Measurements from ENCODE around the gene IGFL4.
"Not testable (repeated sequence)": the region's sequence is repeated elsewhere in the genome, so short reads cannot be mapped to it uniquely, and the experiment has no call there.

The IGFL4 gene

DNA sequence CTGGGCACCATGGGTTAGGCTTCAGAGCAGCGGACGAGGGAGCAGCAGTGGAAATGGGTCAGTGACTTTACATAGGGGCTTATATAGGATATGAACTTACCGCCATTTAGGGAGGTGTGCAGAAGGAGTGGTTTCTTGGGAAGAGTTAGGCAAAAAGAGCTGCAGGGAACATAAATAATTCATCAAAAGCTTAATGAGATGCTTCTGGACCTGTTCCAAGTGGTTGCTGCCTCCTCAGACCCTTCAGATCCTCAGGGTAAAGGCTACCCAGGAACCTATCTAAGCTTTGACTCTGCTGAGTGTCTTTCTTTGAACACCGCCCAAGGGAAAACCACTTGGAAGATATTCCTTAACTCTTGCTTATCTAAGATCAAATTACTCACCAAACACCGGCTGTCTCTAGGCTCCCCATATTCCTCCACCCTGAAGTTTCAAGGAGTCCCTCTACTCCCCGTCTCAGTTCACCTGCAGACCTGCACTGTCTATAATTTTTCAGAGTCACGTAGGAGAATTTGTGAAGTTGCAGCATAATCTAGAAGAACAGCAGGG lies at the start of gene IGFL4:
Gene IGFL4 (minus strand): TSS at position 51 of the 549 bp plus-strand sequence. CDS start 40 bp downstream, at position 11.
- FAIRE-seq, result no peak

DNA sequence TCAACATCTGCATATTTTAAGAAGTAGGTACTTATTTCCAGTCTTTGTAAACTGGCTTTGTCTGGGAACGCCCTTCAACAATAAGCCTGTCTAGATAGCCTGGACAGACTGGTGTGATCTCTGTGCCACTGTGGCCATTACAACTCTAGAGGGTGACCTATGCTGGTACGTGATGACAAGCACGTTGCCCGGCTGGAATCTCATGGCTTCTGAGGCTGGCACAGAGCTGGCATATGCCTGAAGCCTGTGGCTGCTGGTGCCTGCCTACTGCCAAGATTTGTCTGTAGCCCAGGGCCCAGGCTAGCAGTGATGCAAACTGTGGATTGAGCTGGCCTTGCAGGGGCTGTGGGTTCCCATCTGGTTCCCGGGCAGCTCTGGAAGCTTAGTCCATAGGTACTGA lies 49.6 kb upstream of the IGFL4 start:
- no peak for FAIRE-seq

DNA sequence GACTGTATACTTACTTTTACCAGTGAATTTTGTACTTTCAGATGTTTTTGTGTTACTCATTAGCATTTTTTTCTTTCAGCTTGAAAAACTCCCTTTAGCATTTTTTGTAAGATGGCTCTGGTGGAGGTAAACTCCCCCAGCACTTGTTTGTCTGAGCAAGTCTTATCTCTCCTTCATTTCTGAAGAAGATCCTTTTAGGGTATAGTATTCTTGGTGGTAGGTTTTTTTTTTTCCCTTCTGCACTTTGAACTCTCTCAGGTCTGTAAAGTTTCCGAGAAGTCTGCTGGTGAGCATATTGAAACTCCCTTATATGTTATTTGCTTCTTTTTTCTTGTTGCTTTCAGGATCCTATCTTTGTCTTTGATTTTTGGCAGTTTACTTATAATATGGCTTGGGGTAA lies 48.6 kb upstream of the IGFL4 start:
- FAIRE-seq, result no peak

DNA sequence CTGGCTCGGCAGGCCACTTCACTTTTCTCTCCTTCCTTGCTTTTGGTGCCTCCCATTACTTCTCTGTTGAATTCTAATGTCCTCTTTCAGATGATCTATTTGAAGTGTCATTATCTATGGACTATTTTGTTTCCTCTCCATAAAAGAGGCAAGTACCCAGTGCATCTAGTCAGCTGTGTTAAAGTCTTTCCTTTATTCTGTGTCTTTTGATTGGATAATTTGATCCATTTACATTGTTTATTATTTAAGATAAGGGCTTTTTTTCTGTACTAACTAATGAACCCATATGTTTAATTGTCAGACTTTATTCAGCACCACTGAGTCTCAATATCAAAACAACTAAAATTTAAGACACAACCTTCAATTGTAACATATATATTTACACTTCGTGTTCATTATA lies 47.3 kb upstream of the IGFL4 start:
- FAIRE-seq, result no peak

DNA sequence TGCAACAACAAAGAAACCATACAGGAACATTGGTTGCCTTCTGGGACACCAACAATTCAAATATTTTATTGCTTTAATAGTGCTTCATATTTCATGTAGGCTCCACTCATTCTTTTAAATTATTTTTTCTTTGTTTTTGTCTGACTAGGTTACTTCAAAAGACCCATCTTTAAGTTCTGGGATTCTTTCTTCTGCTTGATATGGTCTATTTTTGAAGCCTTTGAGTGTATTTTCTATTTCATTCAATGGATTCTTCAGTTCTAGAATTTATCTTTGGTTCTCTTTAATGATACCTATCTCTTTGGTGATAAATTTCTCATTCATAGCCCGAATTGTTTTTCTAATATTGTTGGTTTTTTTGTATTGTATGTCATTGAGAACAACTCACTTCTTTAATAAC lies 45.1 kb upstream of the IGFL4 start:
- FAIRE-seq, result no peak

DNA sequence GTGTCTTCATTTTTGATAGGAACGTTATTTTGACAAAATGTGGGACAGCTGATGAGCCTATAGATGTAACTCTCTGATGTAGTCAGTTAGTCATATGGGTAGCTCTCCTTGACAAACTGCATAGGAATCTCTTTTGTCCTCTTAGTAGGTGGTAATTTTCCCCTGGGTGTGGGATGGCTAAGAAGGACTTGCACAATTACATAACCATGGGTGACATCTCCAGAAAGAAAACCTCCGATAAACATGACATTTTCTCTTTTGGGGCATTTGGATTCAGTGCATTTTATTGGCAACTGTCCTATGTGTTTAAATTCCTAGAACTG lies 41.9 kb upstream of the IGFL4 start:
- no peak for FAIRE-seq

DNA sequence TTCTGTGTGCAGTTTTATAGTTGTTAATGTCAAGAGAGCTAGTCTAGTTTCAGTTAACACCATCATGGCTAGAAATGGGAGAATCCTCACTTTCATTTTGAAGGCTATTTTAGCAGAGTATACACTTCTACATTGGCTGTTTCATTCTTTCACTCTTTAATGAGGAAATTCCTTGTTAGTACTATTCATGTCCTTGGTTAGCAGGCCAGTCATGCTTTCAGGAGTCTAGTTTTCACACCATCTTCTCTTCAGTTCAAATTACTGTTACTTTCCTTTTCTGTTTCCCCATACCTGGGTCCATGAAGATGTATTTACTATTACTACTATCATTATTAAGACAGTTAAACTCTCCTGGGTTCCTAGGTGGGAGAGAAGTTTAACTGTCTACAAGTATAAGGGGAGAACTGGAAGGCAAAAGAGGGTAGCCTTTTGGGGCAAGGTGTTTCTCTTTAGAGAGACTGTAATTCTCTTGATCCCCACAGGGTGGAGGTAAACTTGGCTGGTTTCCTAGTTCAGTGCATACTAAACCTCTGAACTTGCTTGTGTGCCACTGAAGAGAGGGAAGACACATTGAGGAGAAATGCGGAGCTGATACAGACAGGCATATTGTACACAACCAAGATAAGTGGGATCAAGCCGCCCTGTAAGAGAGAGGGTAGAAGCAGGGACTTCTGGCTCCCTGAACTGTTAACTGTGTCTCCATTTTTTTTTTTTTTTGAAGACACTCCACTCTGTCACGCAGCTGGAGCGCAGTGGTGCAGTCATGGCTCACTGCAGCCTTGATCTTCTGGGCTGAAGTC lies 41.3 kb upstream of the IGFL4 start:
- FAIRE-seq, result peak; percentile 85

DNA sequence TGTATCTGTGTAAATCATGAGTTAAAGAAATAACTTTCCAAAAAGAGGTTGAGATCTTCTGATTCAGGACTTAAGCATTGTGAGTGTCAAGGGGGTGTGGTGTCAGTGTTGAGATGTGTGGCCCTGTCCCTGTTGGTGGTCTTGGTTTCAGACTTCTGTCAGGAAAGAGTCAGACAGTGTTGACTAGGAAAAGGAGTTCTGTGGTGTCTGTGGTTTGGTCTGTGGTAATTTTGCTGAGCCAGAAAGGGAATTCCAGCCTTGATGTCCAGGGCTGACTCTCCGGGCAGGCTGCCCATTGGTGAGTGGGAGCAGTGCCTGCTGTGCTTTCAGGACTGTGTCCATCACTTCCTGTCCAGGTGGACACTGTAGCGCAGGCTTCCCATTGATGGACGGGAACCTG lies 39.8 kb upstream of the IGFL4 start:
- no peak for FAIRE-seq

DNA sequence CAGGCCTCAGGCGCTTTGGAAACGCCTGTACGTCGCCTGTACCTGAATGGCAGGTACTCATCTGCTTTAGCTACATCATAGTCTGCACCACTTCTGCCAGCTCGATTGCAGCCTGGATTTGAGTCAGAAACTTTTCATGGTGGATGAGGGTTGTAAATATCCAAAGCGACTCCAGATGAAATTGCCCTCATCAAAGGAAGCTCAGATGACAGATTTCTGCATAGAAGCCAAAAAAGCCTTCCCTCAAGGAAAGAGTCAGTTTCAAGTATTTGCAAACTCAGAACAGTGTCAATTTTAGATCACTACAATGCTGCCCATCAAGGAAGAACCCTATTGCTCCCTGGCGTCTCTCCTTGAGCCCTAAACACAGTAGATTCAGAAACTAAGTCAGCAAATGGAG lies 38.8 kb upstream of the IGFL4 start:
- FAIRE-seq, result no peak

DNA sequence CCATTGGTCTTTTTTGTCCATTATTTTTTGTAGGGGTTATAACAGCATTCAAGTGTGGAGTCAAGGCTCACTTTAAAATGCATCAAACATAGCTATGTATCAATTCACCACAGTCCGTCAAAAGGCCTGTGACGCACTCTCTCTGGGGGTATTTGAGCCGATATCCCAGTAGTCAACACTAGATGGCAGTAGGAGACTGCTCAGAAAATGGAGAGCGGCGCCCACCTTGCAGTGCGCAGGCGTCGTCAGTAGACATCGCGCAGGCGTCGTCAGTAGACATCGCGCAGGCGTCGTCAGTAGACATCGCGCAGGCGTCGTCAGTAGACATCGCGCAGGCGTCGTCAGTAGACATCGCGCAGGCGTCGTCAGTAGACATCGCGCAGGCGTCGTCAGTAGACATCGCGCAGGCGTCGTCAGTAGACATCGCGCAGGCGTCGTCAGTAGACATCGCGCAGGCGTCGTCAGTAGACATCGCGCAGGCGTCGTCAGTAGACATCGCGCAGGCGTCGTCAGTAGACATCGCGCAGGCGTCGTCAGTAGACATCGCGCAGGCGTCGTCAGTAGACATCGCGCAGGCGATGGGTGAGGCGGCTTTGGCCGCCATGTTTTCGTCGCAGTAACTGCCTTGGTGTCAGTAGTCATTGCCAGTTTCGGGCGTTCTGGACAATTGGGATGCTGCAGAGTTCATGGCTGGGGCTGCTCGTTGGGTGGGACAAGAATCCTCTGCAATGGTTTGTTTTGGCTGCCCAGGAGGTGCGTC lies 38.0 kb upstream of the IGFL4 start:
- not testable (repeated sequence) for FAIRE-seq

DNA sequence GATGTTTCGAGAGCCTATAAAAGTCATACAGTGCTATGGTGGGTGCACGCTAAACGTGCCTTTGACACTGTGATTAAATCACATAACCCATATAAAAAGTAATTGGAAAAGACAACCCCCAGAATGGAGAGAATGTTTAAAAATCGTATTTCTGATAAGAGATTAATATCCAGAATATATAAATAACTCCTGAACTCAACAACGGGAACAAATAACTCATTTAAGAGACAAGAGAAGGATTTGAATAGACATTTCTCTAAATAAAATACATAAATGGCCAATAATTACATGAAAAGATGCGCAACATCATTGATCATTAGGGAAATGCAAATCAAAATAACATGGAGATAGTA lies 37.0 kb upstream of the IGFL4 start:
- no peak for FAIRE-seq

DNA sequence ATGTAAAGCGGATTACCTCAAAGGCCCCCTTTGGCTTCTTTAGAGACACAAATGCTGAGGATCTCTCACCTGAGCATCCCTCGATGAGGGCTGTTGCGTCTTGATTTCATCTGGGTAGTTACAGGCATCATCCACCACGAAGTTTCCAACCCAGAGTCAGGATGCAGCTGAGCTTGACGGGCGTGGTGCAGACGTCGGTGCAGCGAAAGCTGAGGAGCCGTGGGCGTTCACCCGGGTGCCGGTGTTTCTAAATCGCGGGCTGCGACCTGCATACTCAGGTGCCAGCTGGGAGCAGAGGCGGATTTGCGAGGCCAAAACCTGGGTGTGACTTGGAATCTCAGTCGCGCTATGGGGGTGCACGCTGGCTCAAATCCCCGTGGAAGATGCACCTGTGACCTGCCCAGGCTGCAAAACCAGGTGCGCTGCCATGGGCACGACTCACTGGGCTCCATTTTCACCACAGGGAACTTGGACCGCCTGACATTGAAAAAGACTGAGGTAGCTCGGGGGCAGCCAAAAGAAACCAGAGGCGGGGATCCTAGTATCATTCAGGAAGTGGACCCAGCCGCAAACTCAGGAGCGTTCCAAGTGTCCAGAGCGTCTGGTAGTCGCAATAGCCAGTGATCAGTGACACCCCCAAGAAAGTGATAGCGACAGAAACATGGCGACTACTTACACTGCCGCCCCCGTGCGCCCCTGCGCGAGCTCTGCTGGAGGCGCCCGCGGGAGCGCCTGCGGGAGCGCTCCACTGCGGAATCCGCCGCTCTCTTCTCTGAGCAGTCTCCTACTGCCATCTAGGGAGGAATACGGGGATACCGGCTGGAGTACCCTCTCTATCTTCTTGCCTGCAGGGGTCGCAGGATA lies 36.4 kb upstream of the IGFL4 start:
- FAIRE-seq, result peak; percentile 84

DNA sequence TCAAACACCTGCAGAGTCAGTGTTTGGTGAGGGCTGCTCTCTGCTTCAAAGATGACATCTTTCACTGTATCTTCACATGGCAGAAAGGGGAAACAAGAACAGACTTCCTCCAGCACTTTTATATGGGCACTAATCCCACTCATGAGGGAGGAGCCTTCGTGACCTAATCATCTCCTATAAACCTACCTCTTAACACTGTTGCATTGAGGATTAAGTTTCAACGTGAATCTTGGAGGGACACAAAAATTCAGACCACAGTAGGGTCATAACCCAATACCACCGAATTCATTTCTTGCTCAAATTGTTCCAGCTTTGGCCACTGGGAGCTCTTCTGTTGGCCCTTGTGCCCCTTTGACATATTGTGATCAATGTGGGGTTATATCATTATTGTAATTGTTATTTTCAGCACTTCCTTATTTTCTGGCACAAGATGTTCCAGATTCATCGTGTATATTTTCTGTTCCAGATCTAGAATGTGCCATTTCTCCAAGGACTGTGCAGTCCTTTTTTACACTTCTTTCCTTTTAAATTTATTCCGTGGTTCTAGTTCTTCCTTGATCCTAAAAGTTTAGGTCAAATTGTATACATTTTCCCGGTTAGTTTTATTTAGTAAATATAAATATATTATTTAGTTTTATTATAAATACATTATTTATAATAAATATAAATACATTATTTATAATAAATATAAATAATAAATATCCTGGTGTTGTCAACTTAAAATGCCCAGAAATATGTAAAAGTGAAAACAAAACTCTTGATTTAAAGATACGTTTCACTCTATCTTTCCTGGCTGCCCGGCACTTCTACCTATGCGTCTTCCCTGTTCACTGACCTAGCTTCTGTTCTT lies 35.5 kb upstream of the IGFL4 start:
- peak; percentile 46 for FAIRE-seq

DNA sequence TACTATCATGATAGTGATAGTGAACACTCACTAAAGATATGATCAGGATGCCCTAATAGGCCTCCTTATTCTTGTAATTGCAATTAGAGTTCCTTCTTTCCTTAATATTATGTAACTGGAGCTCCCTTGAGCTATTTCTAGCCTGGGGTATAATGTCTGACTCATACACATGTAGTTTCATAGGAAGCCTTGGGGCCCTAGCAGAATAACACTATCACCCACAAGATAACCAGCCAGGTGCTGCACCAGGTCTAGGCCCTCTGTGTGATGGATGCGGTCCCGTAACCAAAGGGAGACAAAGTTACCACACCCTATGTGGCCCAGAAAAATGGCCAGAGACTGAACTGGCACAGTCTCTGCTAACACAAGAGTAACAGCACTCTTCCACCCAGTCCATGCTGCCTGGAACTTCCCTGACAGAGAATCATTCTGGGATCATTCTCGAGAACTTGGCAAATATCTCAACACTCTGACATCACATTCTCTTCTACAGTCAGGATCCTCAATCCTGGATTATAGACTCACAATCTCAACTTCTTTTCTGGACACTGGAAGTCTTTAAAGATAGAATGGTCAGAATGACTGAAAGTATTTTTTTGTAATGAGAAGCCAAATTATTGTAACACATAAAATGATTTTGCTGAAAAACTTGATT lies 32.6 kb upstream of the IGFL4 start:
- FAIRE-seq, result no peak

DNA sequence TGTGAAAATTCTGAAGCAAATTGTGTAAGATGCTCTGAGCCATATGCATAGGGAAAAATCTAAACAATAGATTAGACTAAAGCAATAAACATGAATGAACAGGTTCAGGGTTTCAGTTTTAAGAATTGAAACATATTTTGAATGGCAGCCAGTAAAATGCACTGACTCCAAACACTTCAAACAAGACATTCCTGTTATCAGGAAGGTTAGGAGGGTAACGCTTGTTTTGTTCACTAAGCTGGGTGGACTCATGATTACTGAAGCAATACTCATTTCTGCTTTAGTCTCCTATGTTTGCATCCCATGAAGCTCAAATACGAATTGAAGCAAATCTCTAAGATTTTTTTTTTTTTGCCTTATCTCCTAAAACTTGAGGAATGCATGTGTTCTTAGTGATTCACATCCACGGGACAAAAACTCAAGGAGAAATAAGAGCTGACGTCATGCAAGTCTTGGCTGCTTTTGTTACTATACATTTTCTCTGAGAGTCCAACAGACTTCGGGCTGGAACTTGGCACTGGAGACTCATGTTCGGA lies 29.1 kb upstream of the IGFL4 start:
- FAIRE-seq, result no peak

DNA sequence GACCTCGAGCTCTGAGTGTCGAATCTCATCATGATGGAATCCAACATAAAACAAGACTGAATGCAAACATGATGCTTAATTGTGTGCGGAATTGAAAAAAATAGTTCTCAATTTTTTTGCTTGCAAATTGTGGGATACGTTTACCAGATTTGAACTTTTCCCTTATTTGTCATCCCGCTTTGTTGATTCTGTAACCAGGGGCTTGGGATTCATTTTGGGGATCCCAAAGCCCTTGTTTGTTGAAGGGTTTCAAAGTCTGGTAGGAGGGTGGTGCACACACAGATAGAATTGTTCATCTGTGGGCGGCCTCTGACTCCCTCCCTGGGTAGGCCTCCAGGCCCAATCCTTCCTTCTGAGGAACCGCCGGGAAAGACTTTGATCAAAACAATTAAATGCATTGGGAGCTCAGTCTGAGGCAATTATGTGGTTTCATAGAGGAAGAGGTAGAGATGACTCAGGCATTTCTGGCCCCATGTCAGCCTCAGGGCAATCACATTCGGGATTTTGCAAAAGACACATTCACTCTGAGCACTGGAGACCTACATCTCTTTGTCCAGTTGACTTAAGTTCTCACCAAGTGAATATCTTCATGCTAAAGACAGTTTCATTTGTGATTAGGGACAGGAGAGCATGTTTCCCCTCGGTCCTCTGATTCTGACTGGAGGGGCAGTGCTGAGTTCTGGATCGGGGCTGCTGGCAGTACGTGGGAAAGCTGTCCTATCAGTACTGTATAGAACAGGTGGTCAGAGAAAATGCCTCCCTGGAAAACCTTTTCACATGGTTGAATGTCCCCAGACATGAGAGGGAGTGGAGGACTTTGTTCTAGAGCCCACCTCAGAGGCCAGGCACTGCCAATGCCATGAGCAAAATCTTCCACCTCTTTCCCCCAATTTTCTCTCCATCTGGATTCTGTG lies 27.8 kb upstream of the IGFL4 start:
- no peak for FAIRE-seq

DNA sequence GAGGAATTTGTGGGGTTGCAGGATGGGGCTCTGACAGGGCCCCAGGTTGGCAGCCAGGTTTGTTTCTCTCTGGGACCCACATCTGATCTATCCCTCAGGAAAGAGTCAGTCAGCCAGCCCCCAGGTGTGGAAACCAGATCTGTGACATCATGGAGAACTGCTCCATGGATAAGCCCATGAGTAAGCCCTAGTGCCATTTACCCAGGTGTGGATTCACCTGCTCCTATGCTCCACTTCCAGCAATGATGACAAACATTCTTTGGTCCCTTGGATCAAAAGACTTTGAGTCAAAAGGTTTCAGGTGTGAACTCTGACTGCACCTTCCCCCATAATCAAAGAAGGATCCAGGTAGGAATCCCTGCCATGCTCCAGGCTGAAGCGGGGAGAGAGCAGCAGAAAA lies 26.9 kb upstream of the IGFL4 start:
- FAIRE-seq, result no peak

DNA sequence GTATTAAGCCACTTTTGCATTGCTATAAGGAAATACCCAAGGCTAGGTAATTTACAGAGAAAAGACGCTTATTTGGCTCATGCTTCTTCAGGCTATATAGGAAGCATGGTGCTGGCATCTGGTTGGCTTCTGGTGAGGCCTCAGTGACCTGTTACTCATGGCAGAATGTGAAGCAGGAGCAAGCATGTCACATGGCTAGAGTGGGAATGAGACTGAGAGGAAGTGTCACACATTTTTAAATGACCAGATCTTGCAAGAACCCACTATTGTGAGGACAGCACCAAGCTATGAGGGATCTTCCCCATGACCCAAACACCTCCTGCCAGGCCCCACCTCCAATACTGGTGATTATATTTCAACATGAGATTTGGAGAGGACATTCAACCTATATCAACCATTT lies 25.7 kb upstream of the IGFL4 start:
- no peak for FAIRE-seq

DNA sequence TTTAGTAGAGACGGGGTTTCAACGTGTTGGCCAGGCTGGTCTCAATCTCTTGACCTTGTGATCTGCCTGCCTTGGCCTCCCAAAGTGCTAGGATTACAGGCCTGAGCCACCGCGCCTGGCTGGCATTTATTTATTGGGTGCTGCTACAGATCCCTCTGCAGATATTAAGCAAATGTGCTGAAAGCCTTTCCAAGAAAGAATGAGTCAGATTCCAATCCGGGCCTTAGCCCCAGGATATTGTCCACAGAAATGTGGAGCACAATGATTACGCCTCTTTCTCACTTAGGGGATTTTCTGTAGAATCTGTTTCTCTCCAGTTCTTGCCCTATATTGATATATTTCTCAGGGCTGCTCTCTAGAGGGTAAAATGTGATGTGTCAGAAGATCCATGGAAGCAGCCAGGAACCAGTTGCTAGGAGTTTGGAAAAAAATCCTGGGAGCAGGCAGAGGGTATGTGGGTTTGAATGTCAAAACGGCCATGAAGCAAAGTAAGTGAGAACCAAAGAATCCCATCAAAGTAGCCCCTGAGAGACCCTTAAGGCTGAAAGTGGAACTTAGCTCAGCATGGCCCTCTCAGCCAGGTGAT lies 24.8 kb upstream of the IGFL4 start:
- FAIRE-seq, result no peak

DNA sequence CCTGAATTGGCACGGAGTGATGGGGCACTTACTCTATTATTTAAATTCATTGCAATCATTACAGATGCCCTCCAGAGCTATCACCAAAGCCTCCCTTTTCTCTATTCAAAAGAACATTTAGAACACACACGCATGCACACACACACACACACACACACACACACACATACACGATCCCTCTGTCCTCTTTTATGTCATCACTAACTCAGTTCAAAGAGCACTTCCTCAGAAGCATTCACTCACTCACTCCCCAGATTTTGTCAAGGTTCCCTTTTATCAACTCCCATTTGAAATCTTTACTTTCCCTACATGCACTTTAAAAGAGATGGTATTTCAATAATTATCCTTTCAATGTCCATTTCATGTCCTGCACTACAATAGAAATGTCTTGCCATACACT lies 22.4 kb upstream of the IGFL4 start:
- no peak for FAIRE-seq
